Measurements from ENCODE around the gene ALMS1. TPM values are rescaled to one million over a fixed set of nuclear protein-coding genes. Genes with fewer than 3 reads are reported as not detected.

The ALMS1 gene
- total and polyA plus RNA-seq, 2 of the 8 experiments (the other 6 are each of a cell fraction or from before 2014, with no cell fraction given): 21.8 to 45.6 TPM

DNA sequence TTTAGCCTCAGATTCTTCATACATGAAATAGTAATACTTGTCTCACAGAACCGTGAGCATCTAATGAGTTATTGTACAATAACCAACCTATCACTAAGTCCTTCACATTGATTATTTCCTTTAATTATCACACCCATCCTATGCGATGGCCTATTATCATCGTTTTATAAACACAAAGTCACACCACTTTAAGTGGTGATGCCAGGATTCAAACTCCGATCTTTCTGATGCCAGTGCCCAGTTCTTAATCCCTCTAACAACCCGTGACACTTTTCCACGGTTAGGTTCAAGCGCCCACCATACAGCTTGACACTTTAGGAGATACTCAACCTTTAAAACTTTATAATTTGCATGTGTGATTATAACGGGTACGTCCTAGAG, 523 bp upstream of the ALMS1 start:
- peaks cover 0 to 20% (median 4%) of the 10 kb centered on the region in 4 experiments; a peak in 2 of 7 replicates for H3K27me3 ChIP-seq (replicated peaks in 1 of 4; ENCODE audit: control insufficient read depth in 3 of 4, extremely low read depth in 1 of 4, insufficient read depth in 3 of 4, low read length in 3 of 4)
- no peak overlapping the region for H3K23ac ChIP-seq (ENCODE audit: insufficient read length)
- H3K79me2 ChIP-seq (ENCODE audit: control insufficient read depth in 1 of 2, insufficient read depth in 2 of 2, low read length in 2 of 2): peaks cover 11 to 38% of the 10 kb centered on the region in 2 experiments; a peak in 3 of 4 replicates
- H3K18ac ChIP-seq (ENCODE audit: extremely low read depth, low read length): no peak overlapping the region; the same call in 1 of the 2 replicates
- TF ChIP-seq GABPA (IDR thresholded peaks at IDR 0.05; ENCODE audit: borderline replicate concordance, insufficient read depth, low read length) (no peak), HDAC6 (IDR thresholded peaks at IDR 0.05; ENCODE audit: low read depth, low read length) (no peak), POU5F1 (IDR thresholded peaks at IDR 0.05; ENCODE audit: low read depth, low read length) (no peak), CHD1 (IDR thresholded peaks at IDR 0.05; ENCODE audit: low read depth, low read length) (no peak), KDM4A (IDR thresholded peaks at IDR 0.05; ENCODE audit: low read depth, low read length, severe bottlenecking) (no peak), JUND (IDR thresholded peaks at IDR 0.05; ENCODE audit: low read length) (no peak), ASH2L (IDR thresholded peaks at IDR 0.05; ENCODE audit: low read length) (no peak), KDM1A (IDR thresholded peaks at IDR 0.05; ENCODE audit: borderline replicate concordance, low read length) (no peak)
- TF ChIP-seq, protein P1, sequence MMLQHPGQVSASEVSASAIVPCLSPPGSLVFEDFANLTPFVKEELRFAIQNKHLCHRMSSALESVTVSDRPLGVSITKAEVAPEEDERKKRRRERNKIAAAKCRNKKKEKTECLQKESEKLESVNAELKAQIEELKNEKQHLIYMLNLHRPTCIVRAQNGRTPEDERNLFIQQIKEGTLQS (IDR thresholded peaks at IDR 0.05; ENCODE audit: insufficient read depth, low read depth, low read length): no peak
- TF ChIP-seq, protein P2, sequence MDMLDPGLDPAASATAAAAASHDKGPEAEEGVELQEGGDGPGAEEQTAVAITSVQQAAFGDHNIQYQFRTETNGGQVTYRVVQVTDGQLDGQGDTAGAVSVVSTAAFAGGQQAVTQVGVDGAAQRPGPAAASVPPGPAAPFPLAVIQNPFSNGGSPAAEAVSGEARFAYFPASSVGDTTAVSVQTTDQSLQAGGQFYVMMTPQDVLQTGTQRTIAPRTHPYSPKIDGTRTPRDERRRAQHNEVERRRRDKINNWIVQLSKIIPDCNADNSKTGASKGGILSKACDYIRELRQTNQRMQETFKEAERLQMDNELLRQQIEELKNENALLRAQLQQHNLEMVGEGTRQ (IDR thresholded peaks at IDR 0.05; ENCODE audit: low read length): no peak
- H4K91ac ChIP-seq (replicated peaks; ENCODE audit: insufficient read length, low read length): no peak overlapping the region
- no peak overlapping the region for H3K14ac ChIP-seq (ENCODE audit: insufficient read length)
- H3K56ac ChIP-seq (replicated peaks; ENCODE audit: insufficient read length, low read depth, low read length): peak overlapping the region; percentile 61
- H2BK5ac ChIP-seq (ENCODE audit: low read depth, low read length): no peak overlapping the region
- DNase-seq (ENCODE audit: low read depth in 1 of 2, low spot score in 2 of 2) (no peak), FAIRE-seq (no peak)
- ChIA-PET CTCF (ENCODE audit: partially characterized antibody) (interaction anchor here (0.7 to 1.2 kb wide), 5 partner anchors 16 to 176 kb away, joined by 3 to 4 read pairs (median 3); no protein-coding TSS in a partner anchor), POLR2A (ENCODE audit: partially characterized antibody) (interaction anchor here (0.7 to 1.4 kb wide), 5 partner anchors 8 to 228 kb away, joined by 3 read pairs; no protein-coding TSS in a partner anchor)
- peak overlapping the region; percentile 83 for H3K4me2 ChIP-seq (ENCODE audit: insufficient read depth in 1 of 2, low read depth in 2 of 2, low read length in 2 of 2)
- H2BK12ac ChIP-seq (ENCODE audit: low read depth, low read length): no peak overlapping the region
- H2AK5ac ChIP-seq (ENCODE audit: low read depth, low read length): no peak overlapping the region
- H2BK120ac ChIP-seq (replicated peaks; ENCODE audit: low read depth, low read length): no peak overlapping the region
- H3K4ac ChIP-seq (replicated peaks; ENCODE audit: insufficient read length, low read depth, low read length): no peak overlapping the region
- no peak overlapping the region for H4K8ac ChIP-seq (ENCODE audit: extremely low read depth, insufficient read depth, low read length)
- no peak overlapping the region for H2BK20ac ChIP-seq (ENCODE audit: low read length)
- H3K4me3 ChIP-seq (ENCODE audit: extremely low read depth in 1 of 4, insufficient read depth in 2 of 4, low read depth in 3 of 4, low read length in 4 of 4): peak overlapping the region; percentile 67 to 99 (median 85)
- H3K4me1 ChIP-seq (replicated peaks in 1 of 4; ENCODE audit: control insufficient read depth in 3 of 4, insufficient read depth in 4 of 4, low read length in 3 of 4): peaks cover 0 to 6% (median 2%) of the 10 kb centered on the region in 4 experiments; a peak in 6 of 7 replicates
- peak overlapping the region; percentile 84 for H2AFZ ChIP-seq (ENCODE audit: low read length)
- peak overlapping the region; percentile 36 for H4K5ac ChIP-seq (ENCODE audit: insufficient read length, low read depth, low read length)
- peaks cover 3% of the 10 kb centered on the region; the same call in 1 of the 2 replicates for H3K23me2 ChIP-seq (ENCODE audit: low read depth, low read length)
- no peaks in the 10 kb centered on the region for H3K9me3 ChIP-seq (ENCODE audit: insufficient read depth in 2 of 2, low read depth in 1 of 2, low read length in 1 of 2)
- H3K79me1 ChIP-seq (ENCODE audit: low read depth, low read length): no peaks in the 10 kb centered on the region; the same call in none of the 2 replicates
- 18% methylated on average over 9 of the region's 9 CpGs; no CpG with 5 or more reads in 1 of the 2 experiments for WGBS, 2 experiments (ENCODE audit: extremely low coverage in 1 of 2, insufficient coverage in 1 of 2, insufficient read length in 1 of 2, insufficient replicate concordance in 2 of 2, low coverage in 1 of 2, low lambda C conversion rate in 2 of 2, missing lambda C conversion rate in 1 of 2)
- H3K9ac ChIP-seq (replicated peaks in 1 of 4; ENCODE audit: extremely low read depth in 1 of 4, low read depth in 3 of 4, low read length in 3 of 4): peak overlapping the region in 3 of 4 experiments; percentile 23 to 39 (median 34); a peak in 2 of 7 replicates
- H4K20me1 ChIP-seq (replicated peaks in 1 of 2; ENCODE audit: control insufficient read depth in 1 of 2, insufficient read depth in 2 of 2, low read length in 2 of 2): peaks cover 0 to 3% of the 10 kb centered on the region in 2 experiments
- no peak overlapping the region for H2BK15ac ChIP-seq (ENCODE audit: low read length)
- H3K36me3 ChIP-seq (ENCODE audit: control insufficient read depth in 2 of 4, insufficient read depth in 4 of 4, low read length in 3 of 4): no peaks in the 10 kb centered on the region
- no peak overlapping the region for H3K27ac ChIP-seq (ENCODE audit: low read depth, low read length)
